Left hindlimb (tissue), 1 donor: ENCODE data around the gene NLRP4.

Experiments
- DNase-seq: peaks from one replicate; pipeline ENCODE4 v3.0.0-alpha.2; 2018

The NLRP4 gene, protein sequence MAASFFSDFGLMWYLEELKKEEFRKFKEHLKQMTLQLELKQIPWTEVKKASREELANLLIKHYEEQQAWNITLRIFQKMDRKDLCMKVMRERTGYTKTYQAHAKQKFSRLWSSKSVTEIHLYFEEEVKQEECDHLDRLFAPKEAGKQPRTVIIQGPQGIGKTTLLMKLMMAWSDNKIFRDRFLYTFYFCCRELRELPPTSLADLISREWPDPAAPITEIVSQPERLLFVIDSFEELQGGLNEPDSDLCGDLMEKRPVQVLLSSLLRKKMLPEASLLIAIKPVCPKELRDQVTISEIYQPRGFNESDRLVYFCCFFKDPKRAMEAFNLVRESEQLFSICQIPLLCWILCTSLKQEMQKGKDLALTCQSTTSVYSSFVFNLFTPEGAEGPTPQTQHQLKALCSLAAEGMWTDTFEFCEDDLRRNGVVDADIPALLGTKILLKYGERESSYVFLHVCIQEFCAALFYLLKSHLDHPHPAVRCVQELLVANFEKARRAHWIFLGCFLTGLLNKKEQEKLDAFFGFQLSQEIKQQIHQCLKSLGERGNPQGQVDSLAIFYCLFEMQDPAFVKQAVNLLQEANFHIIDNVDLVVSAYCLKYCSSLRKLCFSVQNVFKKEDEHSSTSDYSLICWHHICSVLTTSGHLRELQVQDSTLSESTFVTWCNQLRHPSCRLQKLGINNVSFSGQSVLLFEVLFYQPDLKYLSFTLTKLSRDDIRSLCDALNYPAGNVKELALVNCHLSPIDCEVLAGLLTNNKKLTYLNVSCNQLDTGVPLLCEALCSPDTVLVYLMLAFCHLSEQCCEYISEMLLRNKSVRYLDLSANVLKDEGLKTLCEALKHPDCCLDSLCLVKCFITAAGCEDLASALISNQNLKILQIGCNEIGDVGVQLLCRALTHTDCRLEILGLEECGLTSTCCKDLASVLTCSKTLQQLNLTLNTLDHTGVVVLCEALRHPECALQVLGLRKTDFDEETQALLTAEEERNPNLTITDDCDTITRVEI

DNA sequence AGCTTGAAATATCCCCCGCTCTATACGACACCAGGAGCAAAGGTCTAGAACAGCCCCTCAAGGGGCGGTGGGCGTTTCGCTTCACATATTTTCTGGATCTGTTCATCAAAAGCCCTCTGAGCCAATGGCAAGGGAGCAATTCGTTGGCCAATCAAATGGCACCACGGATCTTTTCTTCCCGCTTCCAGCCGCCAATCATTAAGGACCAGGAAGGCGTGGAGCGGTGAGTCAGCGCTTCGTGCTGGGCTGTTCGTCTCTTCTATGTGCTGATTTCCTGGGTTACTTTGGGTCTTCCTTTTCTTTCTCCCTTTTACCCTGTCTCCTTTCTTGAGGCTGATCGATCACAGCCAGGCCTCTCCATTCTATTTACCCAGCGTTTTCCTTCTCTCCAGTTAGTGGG, at the start of gene NLRP4:
NLRP4 (plus strand) TSS at position 201 of the 400 bp plus-strand sequence. CDS start 15,541 bp downstream, outside the sequence.
- DNase-seq, result no peak

DNA sequence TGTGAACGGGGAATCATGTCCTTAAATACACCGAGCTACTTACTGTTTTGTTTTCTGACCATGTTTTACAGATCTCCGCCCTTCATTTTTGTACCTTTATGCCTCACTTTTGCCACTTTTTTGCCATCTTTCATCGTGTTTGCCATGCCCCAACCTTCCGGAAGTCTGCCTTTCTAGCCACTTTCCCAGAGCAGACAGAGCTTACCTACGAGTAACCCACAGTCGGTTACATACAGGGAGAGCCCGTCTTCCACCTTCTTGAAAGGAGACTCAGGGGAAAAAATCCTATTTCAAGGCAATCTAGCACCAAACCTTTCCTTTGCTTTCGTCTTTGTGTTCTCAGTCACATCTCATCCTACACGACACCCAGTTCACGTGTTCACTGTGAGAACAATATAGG, 41.3 kb upstream of the NLRP4 start:
- DNase-seq, result no peak

DNA sequence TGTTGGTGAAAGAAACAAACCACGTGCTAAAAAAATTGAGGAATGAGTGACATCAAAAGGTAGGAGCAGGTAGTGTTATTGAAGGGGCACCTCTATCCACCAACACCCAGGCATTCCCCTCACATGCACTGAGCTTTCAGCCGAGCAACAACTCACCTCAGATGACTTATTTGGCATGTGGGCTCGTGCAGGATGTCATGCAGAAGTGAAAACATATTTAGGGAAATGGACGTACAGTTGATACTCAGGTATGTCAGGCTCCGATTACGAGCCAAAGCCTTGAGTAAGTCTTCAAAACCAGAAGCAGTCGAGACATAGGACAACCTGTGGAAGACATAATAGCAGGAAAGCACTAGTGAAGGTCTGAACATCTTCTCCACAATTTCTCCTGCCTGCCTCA, 34.9 kb upstream of the NLRP4 start:
- DNase-seq, result no peak

DNA sequence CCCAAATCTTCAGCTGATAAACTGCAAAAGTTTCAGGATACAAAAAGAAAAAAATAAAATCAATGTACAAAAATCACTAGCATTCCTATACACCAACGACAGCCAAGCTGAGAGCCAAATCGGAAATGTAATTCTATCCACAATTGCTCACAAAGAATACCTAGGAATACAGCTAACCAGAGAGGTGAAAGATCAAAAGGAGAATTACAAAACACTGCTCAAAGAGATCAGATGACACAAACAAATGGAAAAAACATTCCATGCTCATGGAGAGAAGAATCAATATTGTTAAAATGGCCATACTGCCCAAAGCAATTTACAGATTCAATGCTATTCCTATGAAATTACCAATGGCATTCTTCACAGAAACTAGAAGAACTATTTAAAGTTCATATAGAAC, 34.1 kb upstream of the NLRP4 start:
- DNase-seq, result no peak

DNA sequence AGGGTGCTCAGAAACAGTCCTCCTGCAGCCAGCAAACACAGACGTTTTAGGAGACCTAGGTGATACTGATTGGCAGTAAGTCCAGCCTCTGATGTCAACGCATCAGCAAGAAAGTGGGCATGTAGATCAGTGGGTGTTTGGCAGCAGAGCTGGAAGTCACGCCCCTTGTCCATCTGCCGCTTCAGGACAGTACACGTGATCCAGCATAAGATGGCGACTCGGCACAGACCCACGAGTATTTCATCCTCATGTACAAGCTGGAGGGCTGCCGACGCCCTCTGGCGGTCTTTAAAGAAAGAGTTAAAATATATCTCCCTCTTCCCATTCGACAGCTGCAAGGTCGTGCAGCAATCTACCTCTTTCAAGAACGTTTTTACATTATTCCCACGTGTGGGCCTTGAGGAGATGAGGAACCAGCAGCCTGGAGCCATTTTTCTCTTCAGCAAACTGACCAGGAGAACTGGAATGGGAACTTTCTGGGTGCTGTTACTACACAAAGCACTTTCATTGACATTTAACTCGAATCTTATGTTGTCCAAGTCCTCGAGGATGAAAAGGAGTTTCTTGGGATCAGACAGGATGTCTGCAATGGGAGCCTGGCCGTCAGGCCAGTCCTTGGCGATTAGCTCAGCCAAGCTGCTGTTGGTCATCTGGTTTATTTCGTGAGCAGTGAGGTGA, 26.8 kb upstream of the NLRP4 start:
- DNase-seq, result no peak

DNA sequence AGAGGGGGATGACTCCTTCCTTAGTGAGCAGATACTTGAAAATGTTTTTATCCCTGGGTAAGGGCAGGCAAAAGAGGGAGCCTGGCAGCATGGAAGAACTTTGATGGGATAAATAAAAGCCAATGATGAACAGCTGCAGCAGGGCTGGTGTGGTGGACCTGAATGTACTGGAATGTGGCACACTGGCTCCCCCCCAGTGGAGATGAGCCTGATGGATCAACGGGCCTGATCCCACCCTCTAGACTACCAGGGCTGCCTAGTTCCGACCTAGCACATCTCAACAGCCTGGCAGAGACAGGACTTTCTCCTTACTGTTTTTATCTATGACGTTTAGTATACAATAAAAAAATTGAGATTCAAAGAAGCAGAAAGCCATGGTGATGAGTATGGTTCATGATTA, 25.0 kb upstream of the NLRP4 start:
- DNase-seq, result no peak

DNA sequence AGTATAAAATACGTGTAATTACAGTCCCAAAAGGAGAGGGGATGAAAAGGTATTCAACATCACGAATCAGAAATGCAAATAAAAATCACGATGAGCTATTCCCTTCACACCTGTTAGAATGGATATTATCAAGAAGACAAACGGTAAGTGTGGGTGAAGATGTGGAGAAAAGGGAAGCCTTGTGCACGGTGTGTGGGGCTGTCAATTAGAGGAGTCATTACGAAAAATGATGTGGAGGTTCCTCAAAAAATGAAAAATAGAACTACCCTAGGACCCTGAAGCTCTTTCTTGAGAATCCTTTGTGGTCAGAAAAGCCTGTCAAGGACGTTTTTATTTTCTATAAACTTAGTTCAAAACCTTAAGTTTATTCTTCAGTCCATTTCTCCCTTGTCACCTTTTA, 23.9 kb upstream of the NLRP4 start:
- no peak for DNase-seq

DNA sequence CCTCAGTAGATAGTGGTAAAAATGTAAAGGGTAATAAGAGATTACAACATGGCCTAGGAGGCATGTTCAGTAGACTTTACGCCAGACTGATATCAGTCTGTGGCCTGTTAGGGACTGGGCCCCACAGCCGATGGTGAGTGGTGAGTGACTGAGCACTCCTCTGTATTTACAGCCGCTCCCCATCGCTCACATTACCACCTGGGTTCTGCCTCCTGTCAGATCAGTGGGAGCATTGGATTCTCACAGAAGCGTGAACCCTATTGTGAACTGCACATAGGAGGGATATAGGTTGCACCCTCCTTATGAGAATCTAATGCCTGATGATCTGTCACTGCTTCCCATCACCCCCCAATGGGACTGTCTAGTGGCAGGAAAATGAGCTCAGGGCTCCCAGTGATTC, 22.4 kb upstream of the NLRP4 start:
- DNase-seq, result no peak

DNA sequence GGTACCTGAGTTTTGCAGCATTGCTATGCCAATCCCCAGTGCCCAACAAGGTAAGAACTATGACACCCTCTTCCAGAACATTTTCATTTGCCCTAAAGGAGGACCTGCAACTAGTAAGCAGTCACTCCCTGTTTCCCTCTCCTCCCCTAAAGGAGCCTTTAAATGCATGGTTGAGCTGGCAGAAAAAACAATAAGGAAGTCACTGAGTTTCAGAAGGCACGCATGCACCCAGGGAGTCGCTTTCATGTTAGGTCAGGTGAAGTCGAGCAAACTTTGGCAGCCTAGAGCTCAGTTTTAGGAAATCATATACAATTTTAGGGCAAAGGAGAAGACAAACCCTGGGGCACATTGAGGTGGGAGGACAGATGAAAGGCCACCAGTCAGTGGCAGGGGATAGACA, 16.3 kb upstream of the NLRP4 start:
- DNase-seq, result no peak

DNA sequence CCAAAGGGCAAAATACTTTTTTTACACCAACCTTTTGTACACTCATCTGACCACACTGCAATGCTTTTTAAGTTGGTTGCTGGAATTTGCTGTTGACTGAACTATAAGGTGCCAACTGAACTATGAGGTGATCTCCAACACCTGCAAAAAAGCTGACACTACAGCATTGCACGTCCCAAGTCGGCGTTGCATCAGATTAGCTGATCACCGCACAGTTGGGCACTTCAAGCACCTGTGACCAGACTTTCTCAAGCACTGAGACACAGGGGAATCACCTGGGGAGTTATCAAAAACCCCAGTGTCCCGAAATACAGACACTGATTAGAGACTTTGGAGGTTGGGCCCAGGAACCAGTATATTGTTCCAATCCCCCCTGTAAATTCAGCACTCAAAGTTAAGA, 5.7 kb upstream of the NLRP4 start:
- no peak for DNase-seq

DNA sequence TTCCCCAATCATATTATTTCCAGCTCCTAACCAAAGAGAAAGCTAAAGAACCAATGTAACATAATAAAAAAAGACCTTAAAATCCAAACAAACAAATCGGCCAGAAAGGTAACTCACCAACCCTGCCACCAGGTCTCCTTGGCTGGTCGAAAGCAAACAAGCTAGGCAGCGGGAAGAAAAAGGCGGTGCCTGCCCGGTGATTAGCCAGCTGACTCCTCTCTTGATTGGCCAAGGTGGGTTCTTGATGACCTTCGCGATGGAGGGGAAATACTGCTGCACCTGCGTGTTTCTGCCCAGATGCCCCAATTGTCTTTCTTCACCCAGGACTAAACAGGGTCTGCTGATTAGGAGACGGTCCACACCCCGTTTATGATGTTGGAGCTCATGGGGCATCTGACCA, 4.5 kb upstream of the NLRP4 start, which contains the start of gene NLRP11:
NLRP11 (minus strand) TSS at position 154 of the 400 bp plus-strand sequence. CDS start 13,825 bp downstream, outside the sequence.
- no peak for DNase-seq

DNA sequence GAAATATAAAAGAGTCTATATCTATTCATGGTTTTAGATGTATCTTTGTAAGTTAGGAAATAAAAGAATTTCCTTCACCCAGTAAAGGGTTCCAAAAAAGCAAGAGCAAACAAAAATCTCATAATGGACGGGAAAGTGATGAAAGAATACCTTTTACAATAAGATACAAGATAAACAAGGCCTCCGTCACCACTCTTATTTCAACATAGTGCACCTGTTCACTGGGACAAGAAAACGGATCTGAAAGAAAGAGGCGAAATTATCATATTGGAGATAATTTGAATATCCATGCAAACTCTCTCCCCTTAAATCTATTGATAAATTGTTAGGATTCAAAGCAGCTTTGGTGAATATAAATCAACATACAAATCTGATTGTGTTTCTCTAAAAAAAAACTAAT, 3.7 kb upstream of the NLRP4 start:
- DNase-seq, result no peak

DNA sequence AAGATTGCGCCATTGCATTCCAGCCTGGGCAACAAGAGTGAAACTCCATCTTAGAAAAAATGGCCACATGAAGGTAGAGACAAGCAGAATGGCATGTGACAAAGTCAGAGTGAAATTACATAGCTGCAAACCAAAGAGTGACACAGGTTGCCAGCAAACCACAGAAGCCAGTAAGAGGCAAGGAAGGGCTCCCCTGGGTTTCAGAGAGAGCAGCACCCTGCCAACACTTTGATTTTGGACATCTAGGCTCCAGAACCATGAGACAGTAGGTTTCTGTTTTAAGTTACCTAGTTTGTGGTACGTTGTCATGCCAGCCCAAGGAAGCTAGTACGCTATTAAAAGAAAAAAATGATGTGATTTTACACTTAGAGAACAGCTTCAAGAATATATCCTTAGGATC, 1.9 kb downstream of the NLRP4 start:
- DNase-seq, result no peak

DNA sequence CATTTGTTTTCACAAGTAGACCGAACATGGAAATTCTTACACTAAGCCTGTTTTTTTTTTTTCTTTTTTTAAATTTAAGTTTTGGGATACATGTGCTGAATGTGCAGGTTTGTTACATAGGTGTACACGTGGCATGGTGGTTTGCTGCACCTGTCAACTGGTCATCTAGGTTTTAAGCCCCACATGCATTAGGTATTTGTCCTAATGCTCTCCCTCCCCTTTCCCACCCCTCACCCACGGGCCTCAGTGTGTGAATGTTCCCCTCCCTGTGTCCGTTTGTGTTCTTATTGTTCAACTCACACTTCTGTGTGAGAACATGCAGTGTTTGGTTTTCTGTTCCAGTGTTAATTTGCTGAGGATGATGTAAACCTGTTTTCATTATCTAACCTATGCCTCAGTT, 2.6 kb downstream of the NLRP4 start:
- DNase-seq, result no peak

DNA sequence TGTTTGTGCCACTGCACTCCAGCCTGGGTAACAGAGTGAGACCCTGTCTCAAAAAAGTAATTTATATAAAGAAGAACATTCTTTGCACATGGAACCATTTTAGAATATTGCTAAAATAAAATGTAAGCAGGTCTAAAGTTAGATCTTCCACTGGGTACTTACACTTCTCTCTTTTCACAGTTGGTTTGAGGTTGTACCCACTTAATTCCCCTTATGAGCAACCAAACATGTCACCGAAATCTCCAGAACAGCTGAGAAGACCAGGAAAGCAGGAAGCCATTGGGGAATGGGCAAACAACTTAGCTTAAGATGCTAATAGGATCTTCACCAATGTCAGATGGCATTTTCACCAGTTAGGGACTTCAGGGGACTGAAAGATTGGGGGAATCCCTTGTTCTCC, 18.8 kb downstream of the NLRP4 start:
- no peak for DNase-seq

DNA sequence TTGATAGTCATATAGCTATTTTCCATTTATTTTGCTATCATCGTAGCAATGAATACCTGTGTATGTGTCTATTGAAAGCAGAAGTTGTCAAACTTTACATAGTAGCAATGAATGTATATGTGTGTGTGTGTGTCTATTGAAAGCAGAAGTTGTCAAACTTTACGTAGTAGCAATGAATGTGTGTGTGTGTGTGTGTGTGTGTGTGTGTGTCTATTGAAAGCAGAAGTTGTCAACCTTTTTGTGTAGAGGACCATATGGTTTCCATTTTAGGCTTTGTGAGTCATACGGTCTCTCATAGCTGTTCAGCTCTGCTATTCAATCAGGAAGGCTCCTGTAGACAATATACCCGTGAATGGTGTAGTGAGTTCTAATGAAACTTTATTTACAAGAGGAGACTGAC, 20.8 kb downstream of the NLRP4 start:
- DNase-seq, result no peak

DNA sequence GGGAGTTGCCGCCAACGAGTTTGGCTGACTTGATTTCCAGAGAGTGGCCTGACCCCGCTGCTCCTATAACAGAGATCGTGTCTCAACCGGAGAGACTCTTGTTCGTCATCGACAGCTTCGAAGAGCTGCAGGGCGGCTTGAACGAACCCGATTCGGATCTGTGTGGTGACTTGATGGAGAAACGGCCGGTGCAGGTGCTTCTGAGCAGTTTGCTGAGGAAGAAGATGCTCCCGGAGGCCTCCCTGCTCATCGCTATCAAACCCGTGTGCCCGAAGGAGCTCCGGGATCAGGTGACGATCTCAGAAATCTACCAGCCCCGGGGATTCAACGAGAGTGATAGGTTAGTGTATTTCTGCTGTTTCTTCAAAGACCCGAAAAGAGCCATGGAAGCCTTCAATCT, 21.6 kb downstream of the NLRP4 start:
- no peak for DNase-seq

DNA sequence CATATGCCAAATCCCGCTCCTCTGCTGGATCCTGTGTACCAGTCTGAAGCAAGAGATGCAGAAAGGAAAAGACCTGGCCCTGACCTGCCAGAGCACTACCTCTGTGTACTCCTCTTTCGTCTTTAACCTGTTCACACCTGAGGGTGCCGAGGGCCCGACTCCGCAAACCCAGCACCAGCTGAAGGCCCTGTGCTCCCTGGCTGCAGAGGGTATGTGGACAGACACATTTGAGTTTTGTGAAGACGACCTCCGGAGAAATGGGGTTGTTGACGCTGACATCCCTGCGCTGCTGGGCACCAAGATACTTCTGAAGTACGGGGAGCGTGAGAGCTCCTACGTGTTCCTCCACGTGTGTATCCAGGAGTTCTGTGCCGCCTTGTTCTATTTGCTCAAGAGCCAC, 22.1 kb downstream of the NLRP4 start:
- DNase-seq, result no peak

DNA sequence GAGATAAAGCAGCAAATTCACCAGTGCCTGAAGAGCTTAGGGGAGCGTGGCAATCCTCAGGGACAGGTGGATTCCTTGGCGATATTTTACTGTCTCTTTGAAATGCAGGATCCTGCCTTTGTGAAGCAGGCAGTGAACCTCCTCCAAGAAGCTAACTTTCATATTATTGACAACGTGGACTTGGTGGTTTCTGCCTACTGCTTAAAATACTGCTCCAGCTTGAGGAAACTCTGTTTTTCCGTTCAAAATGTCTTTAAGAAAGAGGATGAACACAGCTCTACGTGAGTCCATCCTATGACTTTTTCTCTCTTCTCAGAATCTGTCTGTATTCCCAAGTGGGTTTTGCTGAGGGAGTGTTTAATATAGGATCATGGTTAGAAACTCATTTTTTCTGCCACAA, 22.6 kb downstream of the NLRP4 start:
- DNase-seq, result no peak

DNA sequence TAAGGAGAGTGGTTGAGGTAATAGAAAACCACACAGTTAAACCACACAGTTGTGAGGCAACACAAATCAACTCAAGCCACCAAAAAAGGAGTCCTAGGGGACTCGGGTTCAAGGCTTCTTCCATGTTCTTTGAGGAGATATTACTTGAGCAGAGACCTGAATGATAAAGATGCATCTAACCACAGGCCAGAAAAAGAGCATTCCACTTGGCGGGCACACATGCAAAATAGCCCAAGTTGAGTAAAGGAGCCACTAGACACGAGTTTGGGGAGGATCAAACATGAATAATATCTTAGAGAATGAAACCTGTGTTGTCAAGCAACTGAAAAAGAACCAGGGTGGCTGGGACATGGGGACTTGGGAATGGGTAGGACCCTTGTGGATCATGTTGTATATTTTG, 30.2 kb downstream of the NLRP4 start:
- DNase-seq, result no peak

DNA sequence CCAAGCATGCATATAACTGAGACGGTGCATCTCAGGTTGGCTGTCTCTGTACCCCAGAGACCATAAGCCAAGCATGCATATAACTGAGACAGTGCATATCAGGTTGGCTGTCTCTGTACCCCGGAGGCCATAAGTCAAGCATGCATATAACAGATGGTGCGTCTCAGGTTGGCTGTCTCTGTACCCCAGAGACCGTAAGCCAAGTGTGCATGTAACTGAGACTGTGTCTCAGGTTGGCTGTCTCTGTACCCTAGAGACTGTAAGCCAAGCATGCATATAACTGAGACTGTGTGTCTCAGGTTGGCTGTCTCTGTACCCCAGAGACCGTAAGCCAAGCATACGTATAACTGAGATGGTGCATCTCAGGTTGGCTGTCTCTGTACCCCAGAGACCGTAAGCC, 30.8 kb downstream of the NLRP4 start:
- DNase-seq, result no peak

DNA sequence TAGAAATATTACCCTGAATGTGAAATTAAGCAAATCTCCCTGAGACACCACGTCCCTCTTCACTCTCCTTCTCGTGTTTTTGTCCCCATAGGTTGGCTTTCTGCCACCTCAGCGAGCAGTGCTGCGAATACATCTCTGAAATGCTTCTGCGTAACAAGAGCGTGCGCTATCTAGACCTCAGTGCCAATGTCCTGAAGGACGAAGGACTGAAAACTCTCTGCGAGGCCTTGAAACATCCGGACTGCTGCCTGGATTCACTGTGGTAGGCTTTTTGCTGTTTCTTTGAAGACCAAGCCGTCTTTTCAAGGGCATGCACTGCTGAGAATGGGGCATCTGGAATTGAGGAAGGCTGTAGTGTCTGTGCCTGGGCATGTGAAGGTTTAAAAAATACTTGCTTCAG, 34.4 kb downstream of the NLRP4 start:
- no peak for DNase-seq

DNA sequence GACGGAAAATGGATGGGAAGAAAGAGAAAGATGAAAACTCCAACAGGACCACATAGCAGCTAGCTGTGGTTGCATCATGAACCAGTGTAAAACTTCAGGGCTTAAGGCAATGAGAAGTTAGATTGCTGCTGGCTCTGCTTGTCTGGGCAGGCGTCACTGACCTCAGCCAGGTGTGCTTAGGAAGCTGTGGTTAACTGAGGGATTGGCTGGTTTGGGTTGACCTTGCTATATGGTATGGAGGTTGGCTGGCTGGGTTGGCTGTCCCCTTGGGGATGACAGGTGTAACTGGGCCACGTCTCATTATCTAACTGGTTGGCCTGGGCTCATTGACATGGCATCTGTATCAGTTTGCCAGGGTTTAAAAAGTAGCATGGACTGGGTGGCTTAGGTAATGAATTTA, 40.9 kb downstream of the NLRP4 start:
- DNase-seq, result no peak
